ENCODE measurements around the gene EIF5.

Gene EIF5

GRCh38 chr14:103317976-103318580 lies 16.0 kb upstream of the EIF5 start:
- no peak for DNase-seq
- Histone ChIP-seq H3K4me1 (ENCODE audit: control insufficient read depth, insufficient read depth, low read depth, low read length) (no peaks in the 10 kb centered on the region), H2AK5ac (ENCODE audit: low read length, severe bottlenecking) (no peak overlapping the region), H3K4me2 (ENCODE audit: low read length, poor library complexity, severe bottlenecking) (no peak overlapping the region), H2BK5ac (ENCODE audit: low read depth, low read length, poor library complexity, severe bottlenecking) (no peak overlapping the region), H3K27me3 (ENCODE audit: control insufficient read depth in 1 of 2, insufficient read depth in 1 of 2, low read length in 2 of 2) (peaks cover 11 to 17% of the 10 kb centered on the region in 2 experiments), H2BK120ac (ENCODE audit: low read depth, low read length) (no peak overlapping the region), H3K18ac (ENCODE audit: low read depth in 1 of 2, low read length in 2 of 2) (no peak overlapping the region), H2BK15ac (ENCODE audit: low read depth, poor library complexity, severe bottlenecking) (no peak overlapping the region), H3K9ac (ENCODE audit: low read length) (no peak overlapping the region), H3K27ac (ENCODE audit: low read length, poor library complexity, severe bottlenecking) (no peak overlapping the region), H2BK12ac (ENCODE audit: low read length in 2 of 2) (no peak overlapping the region), H3K4ac (ENCODE audit: low read depth in 1 of 2, low read length in 2 of 2) (peak overlapping the region in 1 of 2 experiments; percentile 24), H3K14ac (ENCODE audit: low read length in 2 of 2) (no peak overlapping the region), H4K8ac (ENCODE audit: low read length) (no peak overlapping the region), H3K79me1 (replicated peaks; ENCODE audit: low read length, poor library complexity, severe bottlenecking) (no peaks in the 10 kb centered on the region), H3K4me3 (ENCODE audit: insufficient read depth in 1 of 2, low read depth in 1 of 2, low read length in 2 of 2) (no peak overlapping the region), H3K36me3 (ENCODE audit: control insufficient read depth in 1 of 2, insufficient read depth in 2 of 2, low read depth in 1 of 2, low read length in 2 of 2) (no peaks in the 10 kb centered on the region), H4K91ac (ENCODE audit: low read length) (no peak overlapping the region), H3K9me3 (ENCODE audit: control insufficient read depth, low read length) (no peaks in the 10 kb centered on the region), H2AFZ (ENCODE audit: low read depth, low read length) (no peak overlapping the region), H3K23ac (ENCODE audit: low read length in 2 of 2) (no peak overlapping the region)
- 88% methylated on average over 10 of the region's 10 CpGs for WGBS

DNA sequence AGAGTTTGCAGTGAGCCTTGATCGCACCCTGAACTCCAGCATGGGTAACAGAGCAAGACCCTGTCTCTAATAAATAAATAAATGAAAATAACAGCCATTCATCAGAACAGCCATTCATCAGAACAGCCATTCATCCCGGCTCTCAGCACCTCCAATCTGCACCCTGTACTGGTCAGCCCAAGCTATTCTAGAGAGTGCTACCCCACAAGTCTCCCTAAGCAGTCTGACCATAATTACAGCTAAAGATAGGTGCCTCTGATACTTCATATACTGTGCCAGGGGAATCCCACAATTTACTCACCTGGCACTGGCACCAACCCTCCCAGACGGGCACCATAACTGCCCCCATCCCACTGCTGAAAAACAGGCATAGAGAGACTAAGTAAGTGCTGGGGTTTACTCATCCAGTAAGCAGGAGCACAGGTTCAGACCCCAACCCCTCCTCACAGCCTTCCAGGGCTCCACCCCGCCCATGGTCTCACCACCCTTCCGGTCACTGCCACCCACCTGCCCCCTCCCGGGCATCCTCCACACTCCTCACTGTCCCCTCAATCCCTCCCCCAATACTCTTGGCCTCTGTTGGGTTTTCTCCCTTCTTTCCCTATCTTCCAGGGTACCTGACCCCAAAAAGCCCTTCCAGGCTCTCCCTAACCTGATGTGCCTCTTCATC lies 15.2 kb upstream of the EIF5 start:
- no peaks in the 10 kb centered on the region for H3K4me1 ChIP-seq (ENCODE audit: control insufficient read depth, insufficient read depth, low read depth, low read length)
- H2AFZ ChIP-seq (ENCODE audit: low read depth, low read length): no peak overlapping the region
- no peak overlapping the region for H2BK15ac ChIP-seq (ENCODE audit: low read depth, poor library complexity, severe bottlenecking)
- no peak overlapping the region for H2BK120ac ChIP-seq (ENCODE audit: low read depth, low read length)
- H3K4me2 ChIP-seq (ENCODE audit: low read length, poor library complexity, severe bottlenecking): no peak overlapping the region
- H2AK5ac ChIP-seq (ENCODE audit: low read length, severe bottlenecking): no peak overlapping the region
- peaks cover 11 to 17% of the 10 kb centered on the region in 2 experiments for H3K27me3 ChIP-seq (ENCODE audit: control insufficient read depth in 1 of 2, insufficient read depth in 1 of 2, low read length in 2 of 2)
- no peak overlapping the region for H3K4me3 ChIP-seq (ENCODE audit: insufficient read depth in 1 of 2, low read depth in 1 of 2, low read length in 2 of 2)
- no peak overlapping the region for H3K9ac ChIP-seq (ENCODE audit: low read length)
- H3K4ac ChIP-seq (ENCODE audit: low read depth in 1 of 2, low read length in 2 of 2): no peak overlapping the region
- H2BK5ac ChIP-seq (ENCODE audit: low read depth, low read length, poor library complexity, severe bottlenecking): no peak overlapping the region
- no peak overlapping the region for H3K18ac ChIP-seq (ENCODE audit: low read depth in 1 of 2, low read length in 2 of 2)
- no peak overlapping the region for H3K23ac ChIP-seq (ENCODE audit: low read length in 2 of 2)
- no peaks in the 10 kb centered on the region for H3K9me3 ChIP-seq (ENCODE audit: control insufficient read depth, low read length)
- H4K8ac ChIP-seq (ENCODE audit: low read length): no peak overlapping the region
- H4K91ac ChIP-seq (ENCODE audit: low read length): no peak overlapping the region
- no peak overlapping the region for H3K14ac ChIP-seq (ENCODE audit: low read length in 2 of 2)
- DNase-seq: no peak
- 69% methylated on average over 6 of the region's 6 CpGs for WGBS
- no peaks in the 10 kb centered on the region for H3K79me1 ChIP-seq (replicated peaks; ENCODE audit: low read length, poor library complexity, severe bottlenecking)
- no peak overlapping the region for H2BK12ac ChIP-seq (ENCODE audit: low read length in 2 of 2)
- H3K27ac ChIP-seq (ENCODE audit: low read length, poor library complexity, severe bottlenecking): no peak overlapping the region
- no peaks in the 10 kb centered on the region for H3K36me3 ChIP-seq (ENCODE audit: control insufficient read depth in 1 of 2, insufficient read depth in 2 of 2, low read depth in 1 of 2, low read length in 2 of 2)

DNA sequence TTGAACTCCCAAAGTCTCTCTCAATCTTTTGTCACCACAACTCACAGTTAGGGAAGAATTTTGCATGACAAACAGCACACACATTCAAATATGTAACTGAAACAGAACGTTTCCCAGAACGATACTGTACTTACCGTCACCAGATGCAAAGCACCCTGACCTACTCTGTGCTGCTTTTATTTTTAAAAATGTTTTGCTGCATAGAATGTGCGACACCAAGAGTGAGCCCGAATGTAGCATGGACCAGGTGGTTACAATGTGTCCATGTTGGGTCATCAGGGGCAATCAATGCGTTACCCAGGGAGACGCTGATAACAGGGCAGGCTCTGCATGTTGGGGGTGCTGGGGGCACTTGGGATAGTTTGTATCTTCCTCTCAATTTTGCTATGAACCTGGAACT lies 14.6 kb upstream of the EIF5 start:
- Histone ChIP-seq H2BK120ac (ENCODE audit: low read depth, low read length) (no peak overlapping the region), H2BK12ac (ENCODE audit: low read length in 2 of 2) (peak overlapping the region in 1 of 2 experiments; percentile 63), H2AK5ac (ENCODE audit: low read length, severe bottlenecking) (no peak overlapping the region), H3K36me3 (ENCODE audit: control insufficient read depth in 1 of 2, insufficient read depth in 2 of 2, low read depth in 1 of 2, low read length in 2 of 2) (no peaks in the 10 kb centered on the region), H2AFZ (ENCODE audit: low read depth, low read length) (no peak overlapping the region), H3K9ac (ENCODE audit: low read length) (no peak overlapping the region), H3K27me3 (ENCODE audit: control insufficient read depth in 1 of 2, insufficient read depth in 1 of 2, low read length in 2 of 2) (peaks cover 11 to 17% of the 10 kb centered on the region in 2 experiments), H3K27ac (ENCODE audit: low read length, poor library complexity, severe bottlenecking) (no peak overlapping the region), H2BK5ac (ENCODE audit: low read depth, low read length, poor library complexity, severe bottlenecking) (no peak overlapping the region), H3K4me3 (ENCODE audit: insufficient read depth in 1 of 2, low read depth in 1 of 2, low read length in 2 of 2) (no peak overlapping the region), H4K91ac (ENCODE audit: low read length) (no peak overlapping the region), H3K9me3 (ENCODE audit: control insufficient read depth, low read length) (no peaks in the 10 kb centered on the region), H3K14ac (ENCODE audit: low read length in 2 of 2) (no peak overlapping the region), H3K4me1 (ENCODE audit: control insufficient read depth, insufficient read depth, low read depth, low read length) (no peaks in the 10 kb centered on the region), H4K8ac (ENCODE audit: low read length) (no peak overlapping the region), H3K4me2 (ENCODE audit: low read length, poor library complexity, severe bottlenecking) (no peak overlapping the region), H3K23ac (ENCODE audit: low read length in 2 of 2) (no peak overlapping the region), H3K18ac (ENCODE audit: low read depth in 1 of 2, low read length in 2 of 2) (no peak overlapping the region), H2BK15ac (ENCODE audit: low read depth, poor library complexity, severe bottlenecking) (no peak overlapping the region), H3K4ac (ENCODE audit: low read depth in 1 of 2, low read length in 2 of 2) (no peak overlapping the region), H3K79me1 (replicated peaks; ENCODE audit: low read length, poor library complexity, severe bottlenecking) (no peaks in the 10 kb centered on the region)
- WGBS: 92% methylated on average over 6 of the region's 7 CpGs
- DNase-seq: no peak

GRCh38 chr14:103326078-103326477 lies 8.0 kb upstream of the EIF5 start:
- no peak overlapping the region for H3K18ac ChIP-seq (ENCODE audit: low read depth in 1 of 2, low read length in 2 of 2)
- H3K4me2 ChIP-seq (ENCODE audit: low read length, poor library complexity, severe bottlenecking): no peak overlapping the region
- no peak overlapping the region for H4K91ac ChIP-seq (ENCODE audit: low read length)
- H3K14ac ChIP-seq (ENCODE audit: low read length in 2 of 2): no peak overlapping the region
- peaks cover 2 to 4% of the 10 kb centered on the region in 2 experiments for H3K27me3 ChIP-seq (ENCODE audit: control insufficient read depth in 1 of 2, insufficient read depth in 1 of 2, low read length in 2 of 2)
- DNase-seq: no peak
- H4K8ac ChIP-seq (ENCODE audit: low read length): no peak overlapping the region
- no peaks in the 10 kb centered on the region for H3K4me1 ChIP-seq (ENCODE audit: control insufficient read depth, insufficient read depth, low read depth, low read length)
- H3K23ac ChIP-seq (ENCODE audit: low read length in 2 of 2): no peak overlapping the region
- no peaks in the 10 kb centered on the region for H3K9me3 ChIP-seq (ENCODE audit: control insufficient read depth, low read length)
- H2BK12ac ChIP-seq (ENCODE audit: low read length in 2 of 2): no peak overlapping the region
- no peak overlapping the region for H2BK15ac ChIP-seq (ENCODE audit: low read depth, poor library complexity, severe bottlenecking)
- H2AFZ ChIP-seq (ENCODE audit: low read depth, low read length): no peak overlapping the region
- no peak overlapping the region for H2BK120ac ChIP-seq (ENCODE audit: low read depth, low read length)
- H3K4ac ChIP-seq (ENCODE audit: low read depth in 1 of 2, low read length in 2 of 2): no peak overlapping the region
- H2AK5ac ChIP-seq (ENCODE audit: low read length, severe bottlenecking): no peak overlapping the region
- H3K9ac ChIP-seq (ENCODE audit: low read length): no peak overlapping the region
- H2BK5ac ChIP-seq (ENCODE audit: low read depth, low read length, poor library complexity, severe bottlenecking): no peak overlapping the region
- H3K79me1 ChIP-seq (replicated peaks; ENCODE audit: low read length, poor library complexity, severe bottlenecking): no peaks in the 10 kb centered on the region
- no peak overlapping the region for H3K27ac ChIP-seq (ENCODE audit: low read length, poor library complexity, severe bottlenecking)
- no peaks in the 10 kb centered on the region for H3K36me3 ChIP-seq (ENCODE audit: control insufficient read depth in 1 of 2, insufficient read depth in 2 of 2, low read depth in 1 of 2, low read length in 2 of 2)
- 94% methylated on average over 3 of the region's 3 CpGs for WGBS
- no peak overlapping the region for H3K4me3 ChIP-seq (ENCODE audit: insufficient read depth in 1 of 2, low read depth in 1 of 2, low read length in 2 of 2)

Measured in mesenchymal stem cell (in vitro differentiated cells and primary cell).